C1 segment of cervical spinal cord (tissue), 14 donors: ENCODE measurements around the gene FZD10.

Experiments used
- DNase-seq, 14 donors: peaks; one replicate each; lab custom pipeline; 2025; lab: John Stamatoyannopoulos, UW

The FZD10 gene

GRCh38 chr12:130154276-130155070 lies 7.8 kb upstream of the FZD10 start:
- no peak for DNase-seq

DNA sequence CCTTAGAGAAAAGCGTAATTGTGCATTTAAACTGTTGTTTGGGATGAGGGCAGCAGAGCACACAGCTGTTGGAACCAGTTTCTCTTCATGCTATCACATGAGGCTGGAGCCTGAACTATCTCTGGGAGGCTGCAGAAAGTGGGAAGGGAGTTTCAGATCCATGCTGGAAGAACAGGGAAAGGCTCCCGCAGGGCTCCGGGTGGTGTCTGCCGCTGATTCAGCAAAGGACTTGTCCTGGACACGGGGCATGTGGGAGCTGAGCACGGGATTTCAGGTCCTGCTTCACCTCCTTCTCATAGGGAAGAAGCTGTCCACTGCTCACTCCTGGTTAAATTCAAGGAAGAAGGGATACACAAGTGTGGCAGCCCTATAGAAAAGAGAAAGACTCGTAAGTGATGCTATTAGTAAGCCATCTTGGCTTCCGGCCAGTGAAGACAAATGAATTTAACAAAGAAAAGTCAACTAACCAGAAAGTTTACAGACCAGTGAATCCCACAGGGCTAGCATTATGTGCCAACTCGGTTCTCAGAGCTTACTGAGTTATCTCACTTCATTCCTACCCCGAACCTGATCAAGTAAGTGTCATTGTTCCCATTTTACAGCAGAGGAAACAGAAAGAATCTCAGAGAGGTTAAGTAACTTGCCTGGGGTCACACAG lies 6.7 kb upstream of the FZD10 start:
- no peak for DNase-seq

GRCh38 chr12:130156652-130157275 lies 5.5 kb upstream of the FZD10 start:
- no peak for DNase-seq

DNA sequence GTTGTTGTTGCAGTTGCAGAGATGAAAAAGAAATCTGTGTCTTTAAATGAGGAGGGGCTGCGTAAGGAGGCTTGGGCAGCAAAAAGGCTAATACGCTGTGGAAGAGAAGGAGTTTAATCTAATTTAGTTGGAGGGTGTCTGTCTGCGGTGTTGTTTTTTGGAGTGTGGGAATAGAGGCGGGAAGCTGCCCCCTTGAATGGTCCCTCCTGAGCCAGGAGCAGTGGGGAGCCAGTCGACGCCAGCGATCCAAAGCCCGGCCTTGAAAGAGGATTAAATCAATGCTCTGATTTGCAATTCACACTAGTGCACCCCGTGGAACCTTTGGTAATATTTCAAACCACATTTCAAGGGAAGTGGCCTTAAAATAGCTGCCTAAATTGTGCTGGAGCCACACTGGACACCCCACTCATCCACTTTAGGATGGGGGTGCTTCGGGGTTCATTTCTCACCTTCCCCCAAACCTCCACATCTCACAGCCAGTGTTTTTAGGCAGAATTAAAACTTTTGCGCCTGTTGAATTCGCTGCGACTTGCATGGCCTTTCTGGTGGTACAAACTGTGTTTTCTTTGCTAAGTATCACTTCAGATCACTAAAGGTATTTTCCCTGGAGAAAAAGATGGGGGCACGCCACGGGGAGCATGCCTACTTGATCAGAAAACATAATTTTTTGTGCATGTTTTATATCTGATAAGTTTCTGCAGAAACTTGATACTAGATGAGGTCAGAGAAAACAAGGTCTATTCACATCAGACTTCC lies 4.1 kb upstream of the FZD10 start:
- DNase-seq, result no peak

DNA sequence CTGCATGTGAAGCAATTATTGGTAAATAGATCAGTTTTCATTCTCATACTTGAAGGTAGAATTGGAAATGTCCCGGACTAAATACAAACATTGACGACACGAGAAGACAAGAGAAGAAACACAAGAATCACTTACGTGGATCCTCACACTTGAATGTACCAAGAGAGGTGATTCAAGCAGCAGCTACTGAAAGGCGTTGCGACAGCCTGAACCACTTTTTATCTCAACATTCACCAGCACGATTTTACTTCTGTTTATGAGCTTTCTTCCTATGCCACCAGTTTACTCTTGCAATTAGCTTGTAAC lies 3.6 kb upstream of the FZD10 start:
- DNase-seq, result no peak

GRCh38 chr12:130160306-130160705 lies 2.0 kb upstream of the FZD10 start:
- DNase-seq, result no peak

DNA sequence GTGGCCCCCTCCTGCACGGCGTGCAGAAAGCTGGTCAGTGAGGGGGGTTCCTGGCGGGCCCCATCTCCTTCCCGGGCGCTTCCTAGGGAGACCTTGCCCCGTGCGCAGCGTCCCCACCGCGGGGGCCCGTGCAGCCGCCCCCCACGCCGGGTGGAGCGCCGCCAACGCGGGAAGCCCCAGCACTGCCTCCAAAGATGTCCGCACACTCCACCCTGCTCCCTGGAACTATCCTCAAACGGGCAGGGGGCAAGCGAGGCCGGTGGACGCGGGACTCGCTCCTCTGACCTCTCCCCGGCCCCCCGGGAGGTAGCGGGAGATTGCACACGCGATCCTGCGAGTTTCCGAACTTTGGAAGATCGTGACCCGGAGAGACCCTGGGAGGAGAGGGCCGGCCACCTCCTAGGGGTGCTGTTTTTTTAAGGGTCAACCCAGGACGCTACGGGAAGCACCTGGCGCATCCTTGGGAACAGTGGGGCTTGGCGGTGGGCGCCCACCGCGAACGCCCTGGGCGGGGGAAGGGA lies 1.5 kb upstream of the FZD10 start:
- DNase-seq, result no peak

- DNase-seq, result peak in 1 of 14 donors; percentile 9
Measured at GRCh38 chr12:130161261-130162243, 712 bp upstream of the FZD10 start.

GRCh38 chr12:130162745-130163460 lies 639 bp downstream of the FZD10 start:
- no peak for DNase-seq

- no peak for DNase-seq
Measured at GRCh38 chr12:130163461-130164215, 1.4 kb downstream of the FZD10 start.

GRCh38 chr12:130164216-130164542 lies 1.9 kb downstream of the FZD10 start:
- DNase-seq, result no peak

- DNase-seq, result no peak
Measured at GRCh38 chr12:130164936-130165335, 2.7 kb downstream of the FZD10 start.

GRCh38 chr12:130166306-130166705 lies 4.0 kb downstream of the FZD10 start:
- no peak for DNase-seq

GRCh38 chr12:130167537-130167936 lies 5.3 kb downstream of the FZD10 start:
- DNase-seq, result no peak

GRCh38 chr12:130169256-130169655 lies 7.0 kb downstream of the FZD10 start:
- no peak for DNase-seq

DNA sequence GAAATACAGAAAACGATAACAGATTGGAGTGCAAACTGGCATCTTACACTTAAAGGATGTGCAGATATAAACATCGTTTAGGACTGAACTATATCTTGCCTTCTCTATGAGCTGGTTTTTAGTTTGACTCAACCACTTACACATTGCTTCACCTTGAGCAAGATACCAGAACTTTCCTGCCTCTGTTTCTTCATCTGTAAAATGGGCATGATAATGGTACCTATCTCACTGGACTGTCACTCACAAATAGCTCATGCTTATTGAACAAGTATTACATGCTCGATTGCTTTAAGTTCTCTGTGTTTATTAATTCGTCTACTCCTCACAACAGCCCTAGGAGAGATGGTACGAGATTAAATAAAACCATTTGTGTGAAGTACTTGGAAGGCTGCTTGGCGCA lies 7.7 kb downstream of the FZD10 start:
- no peak for DNase-seq

DNA sequence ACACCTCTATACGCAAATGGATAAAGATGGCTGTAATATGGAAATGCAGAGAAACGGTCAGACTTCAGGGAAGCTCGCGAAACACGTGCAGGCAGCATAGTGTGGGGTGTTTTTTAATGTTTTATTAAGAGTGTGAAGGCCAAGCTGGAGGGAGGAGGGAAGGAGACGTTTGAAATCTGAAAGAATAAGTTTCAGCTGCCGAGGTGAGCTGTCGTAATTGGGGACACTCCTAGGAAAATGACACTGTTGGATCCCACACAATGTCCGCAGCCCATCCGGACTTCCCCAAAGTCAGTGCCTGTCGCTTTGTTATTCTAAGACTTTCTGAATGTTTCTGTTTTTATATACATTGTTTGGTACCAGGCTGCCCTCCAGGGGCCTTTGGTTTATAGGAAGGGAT lies 8.3 kb downstream of the FZD10 start:
- DNase-seq, result no peak

DNA sequence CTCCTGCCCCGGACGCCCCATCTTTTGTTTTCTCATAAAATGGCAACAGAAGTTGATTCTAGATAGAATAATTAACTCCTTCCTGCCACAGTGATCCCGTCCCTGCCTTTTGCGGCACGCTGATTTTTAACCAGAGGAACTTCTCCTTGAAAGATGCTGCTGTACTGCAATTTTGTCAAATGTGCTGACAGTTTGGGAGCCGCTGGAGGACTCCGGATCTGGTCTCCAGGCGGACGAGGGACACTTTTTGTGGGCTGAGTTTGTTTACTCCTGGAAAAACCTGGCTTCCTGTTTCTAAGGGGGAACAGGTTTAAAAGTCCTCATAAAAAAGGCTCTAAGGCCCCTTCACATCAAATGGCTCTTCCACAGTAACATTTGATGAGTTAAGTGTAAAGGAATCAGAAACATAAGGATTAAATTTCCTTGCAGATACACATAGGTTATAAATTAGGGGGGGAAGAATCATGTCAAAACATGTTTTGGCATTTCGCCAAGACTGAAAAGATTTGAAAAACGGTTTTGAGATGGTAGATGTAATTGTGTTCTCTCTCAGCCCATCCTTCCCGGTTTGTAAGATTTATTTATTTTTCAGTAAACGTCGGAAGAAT lies 15.5 kb downstream of the FZD10 start:
- no peak for DNase-seq

DNA sequence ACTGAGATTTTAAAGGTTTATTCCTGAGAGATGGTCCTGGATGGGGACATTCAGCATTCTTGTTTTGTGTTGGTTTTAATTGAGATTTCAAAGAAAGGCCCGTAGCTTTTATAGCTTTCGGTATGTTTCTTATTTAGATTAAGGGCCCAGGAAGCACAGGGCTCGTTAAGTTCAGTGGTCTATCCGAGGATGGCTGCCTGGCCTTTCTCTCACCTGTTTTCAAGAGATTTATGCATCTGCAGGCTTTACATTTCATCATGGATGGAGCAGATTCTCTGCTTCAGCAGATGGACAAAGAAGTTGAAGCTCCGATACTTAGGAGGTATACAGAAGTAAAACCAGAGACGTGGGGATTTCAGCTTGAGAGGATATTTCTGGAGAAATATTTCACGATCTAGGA lies 16.0 kb downstream of the FZD10 start:
- DNase-seq, result no peak
